OCI-M2 (cell line): ENCODE data around the gene C3orf49.

Source experiments
- DNase-seq: peaks from one replicate; lab custom pipeline; 2025; ENCODE audit not compliant: unreplicated experiment; lab: John Stamatoyannopoulos, UW

C3orf49 gene, protein sequence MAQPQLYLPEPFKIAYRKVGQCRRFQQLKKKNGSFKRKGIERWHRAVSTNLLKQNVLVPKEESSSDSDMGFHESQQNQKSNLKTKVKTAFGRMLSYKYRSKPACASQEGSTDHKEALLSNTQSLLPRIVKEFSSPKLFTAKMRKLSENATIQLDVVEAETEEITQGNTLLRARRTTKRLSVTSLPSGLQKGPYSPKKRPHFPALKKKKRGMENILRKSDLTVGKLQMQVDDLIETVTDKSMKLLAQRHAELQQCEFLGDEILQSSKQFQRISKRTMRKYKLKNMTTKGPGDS

DNA sequence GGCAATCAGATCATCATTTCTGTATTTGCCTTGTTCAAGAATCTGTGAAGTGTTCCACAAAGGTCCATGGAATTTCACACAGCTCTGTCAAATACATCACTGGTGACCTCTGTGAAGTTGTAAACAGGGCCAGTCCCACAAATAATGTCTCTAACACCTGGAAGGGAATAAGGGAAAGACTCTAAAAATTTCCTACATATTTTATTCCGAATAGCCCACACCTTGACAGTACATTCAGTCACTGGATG lies at the start of gene C3orf49:
Gene C3orf49, plus strand, starts transcription at position 149 of the 248 bp plus-strand sequence. CDS start 173 bp downstream, outside the sequence.
- DNase-seq: no peak

DNA sequence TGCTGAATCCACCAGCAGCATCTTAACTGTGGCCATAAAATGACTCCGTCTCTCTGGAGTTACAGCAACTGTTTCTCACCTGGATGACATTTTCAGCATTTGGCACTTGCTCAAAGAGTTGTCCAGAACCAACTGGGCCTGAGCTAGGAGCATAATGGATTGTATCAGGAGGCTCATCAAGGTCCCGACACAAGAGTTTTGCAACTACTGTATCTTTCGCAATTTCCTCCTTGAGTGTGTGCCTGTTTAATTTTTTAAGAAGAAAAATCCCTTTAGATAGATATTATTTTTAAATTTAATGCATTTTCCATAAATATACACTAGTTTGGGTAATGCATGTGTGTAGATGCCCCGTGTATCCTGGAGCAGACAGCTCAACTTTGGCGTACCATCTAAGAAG lies 44.3 kb upstream of the C3orf49 start:
- DNase-seq: no peak

DNA sequence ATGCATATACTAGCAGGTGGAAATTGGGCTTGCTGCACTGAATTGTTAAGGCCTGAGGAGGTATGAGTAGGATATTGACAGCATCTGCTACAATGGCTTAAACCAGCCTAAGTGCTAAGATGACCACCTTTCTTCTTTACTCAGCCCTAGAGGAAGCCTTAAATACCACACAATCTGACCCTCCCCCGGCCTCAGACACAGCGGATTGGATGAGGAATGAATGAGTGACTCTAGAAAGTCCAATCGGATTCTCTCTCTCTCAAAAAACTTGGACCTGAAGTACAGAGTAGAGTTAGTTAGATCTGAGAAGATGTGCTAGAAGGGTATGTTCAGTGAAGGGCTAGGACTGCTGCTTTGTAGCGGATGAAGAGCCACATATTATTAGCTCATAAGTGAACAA lies 39.9 kb upstream of the C3orf49 start:
- no peak for DNase-seq

DNA sequence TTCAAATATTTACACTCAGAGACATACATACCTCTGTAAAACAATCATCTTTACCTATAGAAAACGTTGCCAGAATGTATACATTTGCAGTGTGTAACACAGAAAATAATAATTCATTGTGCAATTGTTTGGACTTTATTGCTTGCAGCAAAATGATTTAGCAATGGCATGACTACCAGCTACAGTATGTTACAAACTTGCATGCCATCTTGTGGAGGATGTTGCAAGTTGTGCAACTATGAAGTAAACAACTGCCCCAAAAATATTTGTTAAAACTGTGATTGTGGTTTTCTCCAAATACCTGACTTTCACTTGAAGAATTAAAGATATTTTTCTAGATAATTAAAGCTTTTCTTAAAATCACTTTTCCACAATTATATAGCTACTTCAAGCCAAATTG lies 27.1 kb upstream of the C3orf49 start:
- DNase-seq: no peak

DNA sequence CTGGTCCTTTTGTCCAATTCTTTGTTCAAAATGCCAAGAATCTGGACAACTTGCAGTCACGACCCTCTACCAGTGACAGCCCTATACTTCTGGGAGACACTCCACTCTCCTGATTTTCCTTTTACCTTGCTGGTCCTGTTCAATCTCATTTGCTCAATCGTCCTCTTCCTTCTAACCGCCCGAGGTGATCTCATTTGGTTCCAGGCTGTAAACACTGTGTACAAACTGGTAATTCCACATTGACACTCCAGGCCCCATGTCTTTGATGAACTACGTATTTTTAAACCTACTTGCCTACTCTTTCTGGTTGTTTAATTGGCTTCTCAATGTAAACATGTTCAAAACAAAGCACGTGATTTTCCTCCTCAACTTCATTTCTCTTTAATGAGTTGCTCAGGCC lies 23.7 kb upstream of the C3orf49 start:
- DNase-seq: no peak

DNA sequence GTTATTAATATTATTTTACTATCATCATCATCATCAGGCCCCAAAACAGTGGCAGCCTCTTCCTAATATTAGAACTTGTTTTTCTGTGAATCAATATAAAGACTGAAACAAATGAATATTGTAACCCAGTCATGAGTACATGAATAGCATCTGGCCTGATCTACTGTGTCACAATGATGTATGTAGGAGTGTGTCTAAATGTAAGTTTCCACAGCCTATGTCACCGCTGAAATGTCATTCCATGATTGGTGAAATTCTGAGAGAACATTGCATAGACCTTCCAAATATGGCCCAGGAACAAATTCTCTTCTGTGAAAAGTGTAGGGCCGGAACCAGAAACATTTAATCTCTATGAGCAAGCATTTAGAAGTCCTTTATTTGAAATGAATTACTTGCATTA lies 20.6 kb upstream of the C3orf49 start:
- no peak for DNase-seq

DNA sequence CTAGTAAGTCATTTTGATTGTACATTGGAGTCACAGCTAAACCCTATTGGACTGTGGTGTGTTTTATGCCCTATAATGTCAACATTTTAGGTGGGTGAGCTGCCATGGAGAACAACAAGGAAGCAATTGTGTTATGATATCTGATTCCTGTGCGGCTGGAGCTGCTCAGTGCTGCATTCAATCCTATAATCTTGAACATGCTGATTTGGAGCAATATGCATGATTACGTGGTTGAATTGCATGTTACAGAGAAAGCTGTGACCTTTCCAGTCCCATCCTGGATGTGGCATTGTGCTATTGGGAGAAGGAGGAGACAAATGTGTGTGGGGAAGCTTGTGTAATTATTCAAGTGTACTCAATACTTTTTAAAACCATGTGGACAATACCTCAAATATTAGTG lies 20.1 kb upstream of the C3orf49 start:
- DNase-seq: no peak

DNA sequence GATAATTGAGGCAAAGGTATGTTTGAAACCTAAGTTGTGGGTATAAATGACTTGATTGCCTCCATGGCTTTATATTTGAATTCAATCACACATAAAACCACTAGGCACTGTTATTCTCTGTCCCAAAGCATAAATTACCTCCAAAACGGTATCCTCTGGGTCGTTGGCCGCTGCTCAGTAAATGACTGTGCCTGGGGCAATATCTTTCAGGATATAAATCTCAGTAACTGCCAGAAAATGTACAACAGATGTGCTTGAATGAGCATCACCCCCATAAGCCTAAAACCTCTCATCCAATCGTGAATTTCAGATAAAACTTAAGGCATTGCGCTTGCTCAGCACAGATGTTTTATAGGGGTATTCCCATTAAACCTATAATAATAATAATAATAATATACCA lies 19.0 kb upstream of the C3orf49 start:
- no peak for DNase-seq

DNA sequence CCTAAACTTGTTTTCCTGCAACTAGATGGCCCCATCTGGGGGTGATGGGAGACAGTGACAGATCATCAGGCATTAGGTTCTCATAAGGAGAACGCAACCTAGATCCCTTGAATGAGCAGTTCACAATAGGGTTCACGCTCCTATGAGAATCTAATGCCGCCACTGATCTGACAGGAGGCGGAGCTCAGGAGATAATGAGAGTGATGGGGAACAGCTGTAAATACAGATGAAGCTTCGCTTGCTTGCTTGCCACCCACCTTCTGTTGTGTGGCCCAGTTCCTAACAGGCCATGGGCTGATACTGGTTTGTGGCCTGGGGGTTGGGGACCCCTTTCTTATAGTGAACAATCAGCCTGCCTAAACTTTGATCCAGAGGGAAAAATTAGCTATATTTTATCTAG lies 15.2 kb upstream of the C3orf49 start:
- DNase-seq: no peak

DNA sequence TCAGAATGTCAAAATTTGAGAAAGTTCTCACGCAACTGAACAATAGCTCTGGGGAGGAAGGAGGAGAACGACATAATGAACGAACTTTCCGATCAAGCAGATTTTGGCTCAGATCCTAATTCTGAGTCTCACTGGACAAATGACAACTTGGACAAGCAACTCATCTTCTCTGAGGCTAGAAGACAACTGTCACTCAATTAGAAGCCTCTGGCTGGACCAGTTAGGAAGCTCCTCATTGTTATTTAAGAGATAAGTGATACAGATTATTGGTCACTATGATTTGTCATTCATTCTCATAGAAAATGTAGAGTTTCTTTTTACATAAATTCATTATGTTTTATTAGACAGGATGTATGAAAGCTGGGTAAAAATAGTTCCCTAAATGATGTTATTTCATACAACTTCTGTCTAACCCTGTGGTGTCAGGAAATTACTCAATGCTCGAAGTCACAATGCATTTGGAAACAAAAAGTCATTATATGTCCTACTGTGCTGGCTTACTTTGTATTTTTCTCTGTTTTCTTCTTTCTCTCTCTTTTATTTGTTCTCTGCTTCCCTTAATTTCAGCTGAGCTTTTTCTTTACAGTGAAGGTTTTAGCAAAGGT lies 11.0 kb upstream of the C3orf49 start:
- DNase-seq: no peak

DNA sequence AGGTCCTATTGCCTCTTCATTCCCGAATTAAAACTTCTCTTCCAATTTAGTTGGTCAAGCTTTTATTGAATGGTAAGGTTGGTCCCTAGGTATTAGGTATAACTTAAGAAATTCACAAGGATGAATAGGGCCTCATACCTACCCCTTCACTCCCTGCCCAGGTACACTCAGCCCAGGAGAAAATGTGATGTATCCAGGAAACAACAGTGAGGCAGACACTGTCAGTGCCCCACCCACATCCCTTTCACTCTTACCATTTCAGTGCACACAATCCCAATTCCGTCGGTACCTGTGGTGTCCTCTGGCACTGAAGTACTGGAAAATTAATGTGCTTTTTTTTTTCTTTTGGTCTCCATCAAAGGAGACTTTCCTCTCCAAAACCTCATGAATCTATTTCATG lies 10.5 kb upstream of the C3orf49 start:
- no peak for DNase-seq

DNA sequence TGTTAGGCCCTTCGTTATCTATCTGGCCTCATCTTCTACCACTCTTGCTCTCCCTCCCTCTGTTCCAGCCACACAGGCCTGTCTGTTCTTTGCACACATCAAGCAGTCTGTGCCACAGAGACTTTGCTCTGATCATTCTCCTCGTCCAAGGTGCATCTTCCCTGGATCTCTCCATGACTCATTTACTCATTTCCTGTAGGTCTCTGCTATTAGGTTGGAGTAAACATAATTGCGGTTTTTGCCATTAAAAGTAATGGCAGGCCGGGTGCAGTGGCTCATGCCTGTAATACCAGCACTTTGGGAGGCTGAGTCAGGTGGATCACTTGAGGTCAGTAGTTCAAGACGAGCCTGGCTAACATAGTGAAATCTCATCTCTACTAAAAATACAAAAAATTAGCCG lies 9.5 kb upstream of the C3orf49 start:
- DNase-seq: no peak

DNA sequence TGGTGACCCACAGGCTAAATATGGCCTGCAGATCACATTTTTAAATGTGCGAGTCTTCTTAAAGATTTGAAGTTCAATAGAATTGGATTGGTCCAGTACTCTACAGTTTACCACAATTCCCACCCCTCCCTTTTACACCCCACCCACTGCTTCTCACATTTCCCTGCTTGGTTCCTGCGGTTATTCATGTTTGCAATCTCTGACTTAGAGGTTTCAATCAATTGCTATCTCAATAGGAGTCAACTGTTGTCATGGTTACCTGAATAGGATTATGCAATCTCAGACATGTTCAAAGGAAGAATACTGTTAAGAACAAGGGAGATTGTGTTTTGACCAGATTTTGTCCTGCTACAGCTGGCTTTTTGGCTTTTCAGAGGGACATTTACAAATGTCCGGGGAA lies 4.9 kb upstream of the C3orf49 start:
- no peak for DNase-seq

DNA sequence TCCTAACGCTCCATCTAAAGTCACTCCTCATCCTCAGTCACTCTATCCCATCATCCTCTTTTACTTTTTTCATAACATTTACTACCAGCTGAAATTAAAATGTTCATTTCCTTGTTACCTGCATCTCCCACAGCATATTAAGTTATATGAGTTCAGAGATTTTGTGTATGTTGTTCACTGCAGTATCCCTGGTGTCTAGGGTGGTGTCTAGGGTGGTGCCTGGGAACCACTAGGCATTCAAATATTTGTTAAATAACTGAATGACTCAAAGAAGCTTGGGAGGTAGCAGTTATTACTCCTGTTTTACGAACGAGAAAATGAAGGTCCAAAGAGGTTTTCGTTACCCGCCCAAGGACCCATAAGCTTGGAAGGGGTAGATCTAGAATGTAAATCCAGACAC lies 1.9 kb upstream of the C3orf49 start:
- DNase-seq: no peak

DNA sequence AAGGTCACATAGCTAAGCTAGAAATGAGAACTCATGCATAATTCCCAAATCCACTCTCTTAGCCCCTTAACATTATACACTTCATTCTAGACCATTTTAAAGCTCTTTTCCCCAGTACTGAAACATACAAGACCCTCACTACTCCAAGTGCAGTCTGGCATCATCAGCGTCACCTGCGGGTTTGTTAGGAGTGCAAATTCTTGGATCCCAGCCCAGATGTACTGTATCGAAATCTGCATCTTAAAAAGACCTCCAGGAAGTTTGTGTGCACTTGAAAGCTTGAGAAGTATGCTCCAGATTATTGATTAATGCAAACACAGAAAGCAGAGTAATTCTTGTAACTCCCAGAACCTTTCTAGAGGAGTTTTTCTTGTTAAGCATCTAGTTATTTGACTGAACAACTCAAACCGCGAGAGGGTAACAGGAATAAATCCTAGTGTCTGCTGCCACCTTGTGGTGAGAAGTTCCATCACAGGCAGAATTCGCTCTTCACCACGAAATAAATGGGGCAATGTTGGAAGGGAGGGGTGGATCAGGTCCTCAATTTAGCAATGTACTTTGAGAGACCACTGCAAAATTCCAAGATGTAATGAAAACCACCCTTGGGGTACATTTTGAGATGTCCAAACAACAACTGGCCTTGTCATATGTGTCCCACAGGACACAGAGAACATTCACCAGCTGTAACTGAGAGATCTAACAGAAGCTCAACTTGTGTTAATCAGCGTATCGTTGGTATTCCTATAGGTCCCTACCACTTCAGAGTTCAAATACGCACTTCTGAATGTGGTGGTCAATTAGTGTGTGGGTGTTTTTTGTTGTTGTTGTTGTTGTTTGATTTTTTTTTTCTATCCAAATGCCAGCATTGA lies 583 bp upstream of the C3orf49 start:
- DNase-seq: peak; percentile 18

DNA sequence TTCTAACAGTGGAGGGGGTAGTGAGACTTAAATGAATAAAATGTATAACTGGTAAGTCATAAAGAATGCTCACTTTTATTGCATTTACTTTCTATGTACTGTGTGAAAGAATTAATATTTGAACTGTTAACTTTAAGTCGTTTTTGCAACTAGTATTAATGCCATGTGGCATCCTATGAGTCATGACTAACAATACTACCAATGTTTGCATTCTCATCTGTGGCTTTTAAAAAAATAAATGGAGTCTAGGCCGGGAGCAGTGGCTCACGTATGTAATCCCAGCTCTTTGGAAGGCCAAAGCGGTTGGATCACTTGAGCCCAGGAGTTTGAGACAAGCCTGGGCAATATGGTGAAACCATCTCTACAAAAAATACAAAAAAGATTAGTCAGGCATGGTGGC lies 5.2 kb downstream of the C3orf49 start:
- DNase-seq: no peak

DNA sequence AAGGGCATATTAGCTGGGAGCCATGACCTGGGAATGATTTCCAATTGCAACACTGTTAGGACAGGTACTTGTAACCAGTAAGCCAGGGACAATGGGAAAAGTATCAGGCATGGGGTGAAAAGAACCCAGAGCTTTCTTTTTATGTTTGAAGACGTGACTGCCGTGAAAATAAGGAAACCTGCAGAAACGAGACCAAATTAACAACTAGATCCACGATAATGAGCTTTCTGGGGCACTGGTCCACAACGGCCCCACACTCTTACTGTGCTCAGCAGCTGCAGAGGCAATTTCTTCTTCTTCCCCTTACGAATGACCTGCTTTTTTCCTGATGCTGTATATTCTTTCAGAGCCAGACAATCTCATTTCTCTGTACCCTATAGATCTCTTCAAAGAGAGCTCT lies 11.4 kb downstream of the C3orf49 start:
- DNase-seq: no peak

DNA sequence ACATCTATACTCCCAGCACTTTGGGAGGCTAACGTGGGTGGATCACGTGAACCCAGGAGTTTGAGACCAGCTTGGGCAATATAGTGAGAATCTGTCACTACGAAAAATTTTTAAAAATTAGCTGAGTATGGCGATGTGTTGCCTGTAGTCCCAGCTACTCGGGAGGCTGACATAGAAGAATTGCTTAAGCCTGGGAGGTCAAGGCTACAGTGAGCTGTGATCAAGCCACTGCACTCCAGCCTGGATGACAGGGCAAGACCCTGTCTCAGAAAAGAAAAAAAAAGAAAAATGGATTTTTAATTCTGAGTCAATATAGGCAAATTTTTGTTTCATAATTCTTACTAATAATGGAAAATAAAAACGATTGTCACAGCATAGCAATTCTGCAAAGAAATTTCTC lies 13.3 kb downstream of the C3orf49 start:
- no peak for DNase-seq

DNA sequence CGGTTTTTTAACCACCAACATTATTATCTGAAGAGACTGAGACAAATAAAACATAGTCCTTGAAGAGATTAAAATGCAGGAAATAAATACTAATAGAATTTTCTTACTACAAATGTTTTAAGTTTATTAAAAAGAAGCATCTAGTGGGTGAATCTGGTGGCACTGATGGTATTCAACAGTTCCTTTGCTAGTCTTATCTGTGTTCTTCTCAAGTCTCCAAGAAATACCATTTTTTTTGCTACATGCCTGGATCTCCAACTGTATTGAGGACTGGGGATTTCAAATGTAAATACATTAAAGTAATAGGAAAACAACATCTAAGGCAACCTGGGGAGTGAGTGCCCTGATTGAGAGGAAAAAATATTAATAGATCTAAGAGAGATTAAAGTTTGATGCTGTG lies 22.6 kb downstream of the C3orf49 start:
- DNase-seq: no peak

DNA sequence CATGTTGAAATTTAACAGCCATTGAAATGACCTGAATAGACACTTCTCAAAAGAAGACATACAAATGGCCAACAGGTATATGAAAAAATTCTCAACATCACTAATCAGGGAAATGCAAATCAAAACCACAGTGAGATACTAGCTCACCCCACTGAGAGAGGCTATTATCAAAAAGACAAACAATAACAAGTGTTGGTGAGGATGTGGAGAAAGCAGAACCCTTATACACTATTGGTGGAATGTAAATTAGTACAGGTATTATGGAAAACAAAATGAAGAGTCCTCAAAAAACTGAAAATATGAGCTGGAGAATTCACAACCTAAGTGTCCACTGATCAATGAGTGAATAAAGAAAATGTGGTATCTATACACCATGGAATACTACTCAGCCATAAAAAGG lies 23.0 kb downstream of the C3orf49 start:
- DNase-seq: no peak

DNA sequence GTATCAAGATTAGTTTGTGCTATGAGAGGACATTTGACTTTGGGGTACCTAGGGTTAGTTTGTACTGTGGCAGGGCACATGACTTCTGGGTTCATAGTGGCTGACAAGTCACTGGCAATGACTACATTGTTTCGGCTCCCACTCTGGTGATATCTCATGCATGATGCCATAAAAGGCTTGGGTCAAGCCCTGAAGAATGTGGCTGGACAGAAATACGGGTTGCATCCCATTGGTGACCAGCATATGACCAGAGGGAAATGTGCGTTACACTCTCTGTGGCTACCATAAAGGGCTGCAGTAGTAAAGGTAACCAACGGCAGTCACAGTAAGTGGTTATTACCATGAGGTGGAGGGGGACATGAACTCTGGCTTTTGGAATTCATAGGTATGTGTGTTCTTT lies 26.1 kb downstream of the C3orf49 start:
- no peak for DNase-seq

DNA sequence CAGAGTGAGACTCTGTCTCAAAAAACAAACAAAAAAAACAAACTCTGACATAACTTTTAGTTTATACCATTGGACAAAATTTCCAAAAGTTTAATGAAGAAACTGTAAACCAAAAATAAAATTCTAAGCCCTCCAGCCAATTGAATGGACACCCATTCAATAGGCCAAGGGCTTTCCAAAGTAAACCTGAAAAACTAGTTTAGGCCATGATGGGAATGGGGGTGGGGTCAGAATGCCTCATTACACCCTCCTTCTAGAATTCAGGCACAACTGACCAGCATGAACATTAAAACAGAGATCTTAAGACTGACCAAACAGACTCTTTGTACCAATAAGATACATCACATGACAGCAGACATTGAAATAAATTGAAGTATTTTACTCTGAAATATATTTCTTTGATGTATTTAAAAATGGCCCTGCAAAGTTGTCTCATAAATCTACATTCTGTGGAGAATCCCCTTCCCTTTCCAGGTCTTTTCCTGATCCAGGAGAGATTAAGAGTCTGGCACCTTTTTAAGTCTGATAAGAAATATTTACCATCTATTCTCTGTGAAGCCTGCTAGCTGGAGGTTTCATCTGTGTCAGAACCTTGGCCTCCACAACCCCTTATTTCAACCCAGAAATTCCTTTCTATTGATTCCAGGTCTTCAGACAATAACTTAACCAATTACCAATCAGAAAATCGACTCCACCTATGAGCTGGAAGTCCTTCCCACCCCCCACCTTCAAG lies 28.8 kb downstream of the C3orf49 start:
- no peak for DNase-seq
